ENCODE data around the gene OR56A5.

Gene OR56A5

GRCh38 chr11:5930614-5931013, 37.7 kb downstream of the OR56A5 start:
- H3K9ac ChIP-seq (ENCODE audit: low read length): no peak overlapping the region
- H3K14ac ChIP-seq (ENCODE audit: low read length): no peak overlapping the region
- no peaks in the 10 kb centered on the region for H3K79me1 ChIP-seq (ENCODE audit: low read length)
- no peaks in the 10 kb centered on the region for H3K4me1 ChIP-seq (ENCODE audit: control insufficient read depth in 1 of 2, insufficient read depth in 2 of 2, low read length in 2 of 2)
- no peak overlapping the region for H3K4ac ChIP-seq (ENCODE audit: low read depth, low read length)
- no peak overlapping the region for H4K91ac ChIP-seq (ENCODE audit: low read depth, low read length)
- H3K23ac ChIP-seq (ENCODE audit: low read length): no peak overlapping the region
- H3K4me3 ChIP-seq (ENCODE audit: low read depth, low read length): no peak overlapping the region
- no peak overlapping the region for H4K12ac ChIP-seq (ENCODE audit: low read depth, low read length)
- no peaks in the 10 kb centered on the region for H3K79me2 ChIP-seq (ENCODE audit: control insufficient read depth, insufficient read depth, low read length, poor library complexity)
- H3K9me3 ChIP-seq (ENCODE audit: insufficient read depth, low read depth, low read length): peaks cover 12% of the 10 kb centered on the region
- no peak overlapping the region for H2BK5ac ChIP-seq (ENCODE audit: low read depth, low read length, poor library complexity)
- no peaks in the 10 kb centered on the region for H3K27me3 ChIP-seq (ENCODE audit: insufficient read depth, low read length)
- no peak overlapping the region for H4K8ac ChIP-seq (ENCODE audit: low read depth, low read length)
- no peaks in the 10 kb centered on the region for H3K36me3 ChIP-seq (ENCODE audit: control insufficient read depth in 1 of 2, insufficient read depth in 2 of 2, low read length in 2 of 2)
- DNase-seq: no peak
- no peak overlapping the region for H2AFZ ChIP-seq (ENCODE audit: insufficient read depth, low read length, poor library complexity)
- H3K4me2 ChIP-seq (ENCODE audit: low read length): no peak overlapping the region
- no peak overlapping the region for H2BK120ac ChIP-seq (ENCODE audit: insufficient read depth, low read length, poor library complexity)
- no peak overlapping the region for H3K18ac ChIP-seq (ENCODE audit: low read length)
- no peak overlapping the region for H2BK12ac ChIP-seq (ENCODE audit: low read length)
- H3K27ac ChIP-seq (ENCODE audit: low read depth, low read length): no peak overlapping the region
- H2AK5ac ChIP-seq (ENCODE audit: low read length): no peak overlapping the region
- no CpG with 5 or more reads among the region's 19 CpGs for WGBS (ENCODE audit: extremely low coverage, insufficient coverage, insufficient read length)

DNA sequence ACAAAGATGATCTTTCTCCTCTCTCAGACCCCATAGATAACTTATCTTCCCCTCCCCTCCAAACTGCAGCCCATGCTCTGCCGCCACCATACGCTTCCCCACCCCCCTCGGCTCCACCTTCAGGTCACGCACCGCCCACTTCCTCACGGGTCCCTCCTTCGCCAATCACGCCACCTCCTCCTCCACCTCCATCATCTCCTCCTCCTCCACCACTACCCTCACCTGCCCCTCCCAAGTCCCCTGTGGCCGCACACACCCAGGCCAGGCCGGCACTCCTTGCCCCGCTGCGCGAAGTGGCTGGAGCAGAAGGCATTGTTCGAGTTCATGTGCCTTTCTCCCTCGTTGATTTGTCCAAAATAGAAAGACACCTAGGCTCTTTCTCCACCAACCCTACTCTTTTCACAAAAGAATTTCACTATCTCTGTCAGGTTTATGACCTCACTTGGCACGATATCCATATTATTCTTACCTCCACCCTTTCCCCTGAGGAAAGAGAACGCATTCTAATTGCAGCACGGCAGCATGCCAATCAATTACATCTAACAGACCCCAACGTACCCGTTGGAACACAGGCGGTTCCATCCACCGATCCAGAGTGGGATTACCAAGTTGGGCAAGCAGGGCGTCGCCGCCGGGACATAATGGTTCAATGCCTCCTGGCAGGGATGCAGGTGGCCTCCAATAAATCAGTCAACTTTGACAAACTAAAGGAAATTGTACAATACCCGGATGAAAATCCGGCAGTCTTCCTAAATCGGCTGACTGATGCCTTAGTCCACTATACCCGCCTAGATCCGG, 38.5 kb downstream of the OR56A5 start:
- DNase-seq: no peak
- H2AFZ ChIP-seq (ENCODE audit: insufficient read depth, low read length, poor library complexity): no peak overlapping the region
- no peak overlapping the region for H3K9ac ChIP-seq (ENCODE audit: low read length)
- no peak overlapping the region for H3K23ac ChIP-seq (ENCODE audit: low read length)
- no peak overlapping the region for H4K12ac ChIP-seq (ENCODE audit: low read depth, low read length)
- H4K91ac ChIP-seq (ENCODE audit: low read depth, low read length): no peak overlapping the region
- H3K4me3 ChIP-seq (ENCODE audit: low read depth, low read length): no peak overlapping the region
- peaks cover 10% of the 10 kb centered on the region for H3K9me3 ChIP-seq (ENCODE audit: insufficient read depth, low read depth, low read length)
- H3K27me3 ChIP-seq (ENCODE audit: insufficient read depth, low read length): no peaks in the 10 kb centered on the region
- no peak overlapping the region for H3K14ac ChIP-seq (ENCODE audit: low read length)
- no peak overlapping the region for H3K4me2 ChIP-seq (ENCODE audit: low read length)
- WGBS (ENCODE audit: extremely low coverage, insufficient coverage, insufficient read length): no CpG with 5 or more reads among the region's 31 CpGs
- H4K8ac ChIP-seq (ENCODE audit: low read depth, low read length): no peak overlapping the region
- no peak overlapping the region for H3K18ac ChIP-seq (ENCODE audit: low read length)
- no peaks in the 10 kb centered on the region for H3K79me1 ChIP-seq (ENCODE audit: low read length)
- H2BK120ac ChIP-seq (ENCODE audit: insufficient read depth, low read length, poor library complexity): no peak overlapping the region
- no peak overlapping the region for H2BK5ac ChIP-seq (ENCODE audit: low read depth, low read length, poor library complexity)
- H2BK12ac ChIP-seq (ENCODE audit: low read length): no peak overlapping the region
- no peaks in the 10 kb centered on the region for H3K36me3 ChIP-seq (ENCODE audit: control insufficient read depth in 1 of 2, insufficient read depth in 2 of 2, low read length in 2 of 2)
- no peaks in the 10 kb centered on the region for H3K4me1 ChIP-seq (ENCODE audit: control insufficient read depth in 1 of 2, insufficient read depth in 2 of 2, low read length in 2 of 2)
- no peak overlapping the region for H3K27ac ChIP-seq (ENCODE audit: low read depth, low read length)
- no peak overlapping the region for H3K4ac ChIP-seq (ENCODE audit: low read depth, low read length)
- no peaks in the 10 kb centered on the region for H3K79me2 ChIP-seq (ENCODE audit: control insufficient read depth, insufficient read depth, low read length, poor library complexity)
- H2AK5ac ChIP-seq (ENCODE audit: low read length): no peak overlapping the region

GRCh38 chr11:5928811-5929210, 39.5 kb downstream of the OR56A5 start:
- Histone ChIP-seq H2BK120ac (ENCODE audit: insufficient read depth, low read length, poor library complexity) (no peak overlapping the region), H4K91ac (ENCODE audit: low read depth, low read length) (no peak overlapping the region), H3K36me3 (ENCODE audit: control insufficient read depth in 1 of 2, insufficient read depth in 2 of 2, low read length in 2 of 2) (no peaks in the 10 kb centered on the region), H3K23ac (ENCODE audit: low read length) (no peak overlapping the region), H3K9me3 (ENCODE audit: insufficient read depth, low read depth, low read length) (peaks cover 10% of the 10 kb centered on the region), H2BK5ac (ENCODE audit: low read depth, low read length, poor library complexity) (no peak overlapping the region), H2BK12ac (ENCODE audit: low read length) (no peak overlapping the region), H3K27ac (ENCODE audit: low read depth, low read length) (no peak overlapping the region), H2AFZ (ENCODE audit: insufficient read depth, low read length, poor library complexity) (no peak overlapping the region), H3K4me3 (ENCODE audit: low read depth, low read length) (no peak overlapping the region), H3K4ac (ENCODE audit: low read depth, low read length) (no peak overlapping the region), H3K18ac (ENCODE audit: low read length) (no peak overlapping the region), H3K79me2 (ENCODE audit: control insufficient read depth, insufficient read depth, low read length, poor library complexity) (no peaks in the 10 kb centered on the region), H3K4me1 (ENCODE audit: control insufficient read depth in 1 of 2, insufficient read depth in 2 of 2, low read length in 2 of 2) (no peaks in the 10 kb centered on the region), H3K4me2 (ENCODE audit: low read length) (no peak overlapping the region), H4K12ac (ENCODE audit: low read depth, low read length) (no peak overlapping the region), H3K79me1 (ENCODE audit: low read length) (no peaks in the 10 kb centered on the region), H2AK5ac (ENCODE audit: low read length) (no peak overlapping the region), H3K27me3 (ENCODE audit: insufficient read depth, low read length) (no peaks in the 10 kb centered on the region), H3K9ac (ENCODE audit: low read length) (no peak overlapping the region), H3K14ac (ENCODE audit: low read length) (no peak overlapping the region), H4K8ac (ENCODE audit: low read depth, low read length) (no peak overlapping the region)
- DNase-seq: no peak
- WGBS (ENCODE audit: extremely low coverage, insufficient coverage, insufficient read length): no CpG with 5 or more reads among the region's 15 CpGs

GRCh38 chr11:5928271-5928670, 40.0 kb downstream of the OR56A5 start:
- H3K9ac ChIP-seq (ENCODE audit: low read length): no peak overlapping the region

More at GRCh38 chr11:5928271-5928670, 40.0 kb downstream of the OR56A5 start:
- Histone ChIP-seq H4K12ac (ENCODE audit: low read depth, low read length) (no peak overlapping the region), H3K4me1 (ENCODE audit: control insufficient read depth in 1 of 2, insufficient read depth in 2 of 2, low read length in 2 of 2) (no peaks in the 10 kb centered on the region), H4K8ac (ENCODE audit: low read depth, low read length) (no peak overlapping the region), H3K14ac (ENCODE audit: low read length) (no peak overlapping the region), H3K18ac (ENCODE audit: low read length) (no peak overlapping the region), H3K27me3 (ENCODE audit: insufficient read depth, low read length) (no peaks in the 10 kb centered on the region), H4K91ac (ENCODE audit: low read depth, low read length) (no peak overlapping the region), H3K79me1 (ENCODE audit: low read length) (no peaks in the 10 kb centered on the region), H3K36me3 (ENCODE audit: control insufficient read depth in 1 of 2, insufficient read depth in 2 of 2, low read length in 2 of 2) (no peaks in the 10 kb centered on the region), H2BK120ac (ENCODE audit: insufficient read depth, low read length, poor library complexity) (no peak overlapping the region), H3K27ac (ENCODE audit: low read depth, low read length) (no peak overlapping the region), H2AFZ (ENCODE audit: insufficient read depth, low read length, poor library complexity) (no peak overlapping the region), H3K4ac (ENCODE audit: low read depth, low read length) (no peak overlapping the region), H3K9me3 (ENCODE audit: insufficient read depth, low read depth, low read length) (peaks cover 10% of the 10 kb centered on the region), H3K4me2 (ENCODE audit: low read length) (no peak overlapping the region), H3K23ac (ENCODE audit: low read length) (no peak overlapping the region), H2BK12ac (ENCODE audit: low read length) (no peak overlapping the region), H3K4me3 (ENCODE audit: low read depth, low read length) (no peak overlapping the region), H2BK5ac (ENCODE audit: low read depth, low read length, poor library complexity) (no peak overlapping the region), H2AK5ac (ENCODE audit: low read length) (no peak overlapping the region), H3K79me2 (ENCODE audit: control insufficient read depth, insufficient read depth, low read length, poor library complexity) (no peaks in the 10 kb centered on the region)
- no CpG with 5 or more reads among the region's 17 CpGs for WGBS (ENCODE audit: extremely low coverage, insufficient coverage, insufficient read length)
- no peak for DNase-seq
